Measurements from ENCODE around the gene SLC43A2. TPM values are rescaled to one million over a fixed set of nuclear protein-coding genes. Genes with fewer than 3 reads are reported as not detected.

Gene SLC43A2
- total RNA-seq, 2 donors from 2014 or later = 14.0 to 18.6 TPM

DNA sequence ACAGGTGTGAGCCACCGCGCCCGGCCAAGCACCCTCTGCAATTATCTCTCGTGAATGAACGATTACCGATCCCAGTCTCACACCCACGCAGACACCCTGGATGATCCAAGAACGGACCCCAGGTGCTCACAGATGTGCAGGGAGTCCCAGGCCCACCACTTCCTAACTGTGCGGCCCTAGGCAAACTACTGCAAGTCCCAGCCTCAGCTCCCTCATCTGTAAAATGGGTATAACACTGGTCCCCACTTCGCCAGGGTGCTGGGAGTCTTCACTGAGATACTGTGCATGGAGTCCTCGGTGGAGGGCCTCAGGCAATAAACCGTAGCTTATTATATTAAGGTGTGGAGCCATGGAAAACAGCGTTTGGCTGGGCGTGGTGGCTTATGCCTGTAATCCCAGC lies 44.5 kb downstream of the SLC43A2 start:
- Histone ChIP-seq H3K4me1 (ENCODE audit: control insufficient read depth, insufficient read depth, low read length) (no peaks in the 10 kb centered on the region), H3K27ac (ENCODE audit: low read depth, low read length) (no peak overlapping the region), H3K9me3 (ENCODE audit: control insufficient read depth, low read length) (no peaks in the 10 kb centered on the region), H3K36me3 (ENCODE audit: control insufficient read depth, insufficient read depth, low read length) (no peaks in the 10 kb centered on the region), H3K27me3 (ENCODE audit: control insufficient read depth, insufficient read depth, low read length, poor library complexity, severe bottlenecking) (peaks cover 64% of the 10 kb centered on the region), H3K9ac (ENCODE audit: extremely low read depth, low read length, poor library complexity, severe bottlenecking) (no peak overlapping the region), H3K4me3 (ENCODE audit: low read length) (no peak overlapping the region)
- TF ChIP-seq, protein P1, sequence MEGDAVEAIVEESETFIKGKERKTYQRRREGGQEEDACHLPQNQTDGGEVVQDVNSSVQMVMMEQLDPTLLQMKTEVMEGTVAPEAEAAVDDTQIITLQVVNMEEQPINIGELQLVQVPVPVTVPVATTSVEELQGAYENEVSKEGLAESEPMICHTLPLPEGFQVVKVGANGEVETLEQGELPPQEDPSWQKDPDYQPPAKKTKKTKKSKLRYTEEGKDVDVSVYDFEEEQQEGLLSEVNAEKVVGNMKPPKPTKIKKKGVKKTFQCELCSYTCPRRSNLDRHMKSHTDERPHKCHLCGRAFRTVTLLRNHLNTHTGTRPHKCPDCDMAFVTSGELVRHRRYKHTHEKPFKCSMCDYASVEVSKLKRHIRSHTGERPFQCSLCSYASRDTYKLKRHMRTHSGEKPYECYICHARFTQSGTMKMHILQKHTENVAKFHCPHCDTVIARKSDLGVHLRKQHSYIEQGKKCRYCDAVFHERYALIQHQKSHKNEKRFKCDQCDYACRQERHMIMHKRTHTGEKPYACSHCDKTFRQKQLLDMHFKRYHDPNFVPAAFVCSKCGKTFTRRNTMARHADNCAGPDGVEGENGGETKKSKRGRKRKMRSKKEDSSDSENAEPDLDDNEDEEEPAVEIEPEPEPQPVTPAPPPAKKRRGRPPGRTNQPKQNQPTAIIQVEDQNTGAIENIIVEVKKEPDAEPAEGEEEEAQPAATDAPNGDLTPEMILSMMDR (conservative IDR thresholded peaks at IDR 0.05) = no peak
- Mint-ChIP-seq H3K9me3 (no peaks in the 10 kb centered on the region), H3K27ac (no peak overlapping the region), H3K36me3 (ENCODE audit: low read depth) (peaks cover 23% of the 10 kb centered on the region), H3K4me1 (peaks cover 2% of the 10 kb centered on the region), H3K27me3 (ENCODE audit: insufficient read depth) (peaks cover 67% of the 10 kb centered on the region), H3K4me3 (no peak overlapping the region)
- 93 to 98% methylated on average over 14 of the region's 14 CpGs for WGBS, 2 experiments (ENCODE audit: insufficient coverage in 1 of 2, insufficient read length in 1 of 2)
- DNase-seq = no peak

- Mint-ChIP-seq H3K4me3 (no peak overlapping the region), H3K27me3 (ENCODE audit: insufficient read depth) (peaks cover 61% of the 10 kb centered on the region), H3K4me1 (peaks cover 2% of the 10 kb centered on the region), H3K36me3 (ENCODE audit: low read depth) (peaks cover 20% of the 10 kb centered on the region), H3K27ac (no peak overlapping the region), H3K9me3 (no peaks in the 10 kb centered on the region)
- Histone ChIP-seq H3K27me3 (ENCODE audit: control insufficient read depth, insufficient read depth, low read length, poor library complexity, severe bottlenecking) (peaks cover 58% of the 10 kb centered on the region), H3K4me3 (ENCODE audit: low read length) (no peak overlapping the region), H3K4me1 (ENCODE audit: control insufficient read depth, insufficient read depth, low read length) (no peaks in the 10 kb centered on the region), H3K9me3 (ENCODE audit: control insufficient read depth, low read length) (no peaks in the 10 kb centered on the region), H3K36me3 (ENCODE audit: control insufficient read depth, insufficient read depth, low read length) (no peaks in the 10 kb centered on the region), H3K27ac (ENCODE audit: low read depth, low read length) (no peak overlapping the region), H3K9ac (ENCODE audit: extremely low read depth, low read length, poor library complexity, severe bottlenecking) (no peak overlapping the region)
- 91 to 100% methylated on average over 5 to 6 of the region's 6 CpGs for WGBS, 2 experiments (ENCODE audit: insufficient coverage in 1 of 2, insufficient read length in 1 of 2)
- DNase-seq = no peak
- TF ChIP-seq, protein P1 (conservative IDR thresholded peaks at IDR 0.05) = no peak
These were observed 45.1 kb downstream of the SLC43A2 start for GRCh38 chr17:1583556-1583955.

GRCh38 chr17:1582374-1582773 lies 46.3 kb downstream of the SLC43A2 start:
- no peak overlapping the region for H3K27ac ChIP-seq (ENCODE audit: low read depth, low read length)
- Mint-ChIP-seq H3K27ac (no peak overlapping the region), H3K27me3 (ENCODE audit: insufficient read depth) (peaks cover 52% of the 10 kb centered on the region), H3K9me3 (no peaks in the 10 kb centered on the region), H3K36me3 (ENCODE audit: low read depth) (peaks cover 20% of the 10 kb centered on the region), H3K4me3 (no peak overlapping the region), H3K4me1 (peaks cover 2% of the 10 kb centered on the region)
- no peaks in the 10 kb centered on the region for H3K4me1 ChIP-seq (ENCODE audit: control insufficient read depth, insufficient read depth, low read length)
- no peak overlapping the region for H3K4me3 ChIP-seq (ENCODE audit: low read length)
- peaks cover 46% of the 10 kb centered on the region for H3K27me3 ChIP-seq (ENCODE audit: control insufficient read depth, insufficient read depth, low read length, poor library complexity, severe bottlenecking)
- no peak overlapping the region for H3K9ac ChIP-seq (ENCODE audit: extremely low read depth, low read length, poor library complexity, severe bottlenecking)
- no peaks in the 10 kb centered on the region for H3K9me3 ChIP-seq (ENCODE audit: control insufficient read depth, low read length)
- TF ChIP-seq, protein P1 (conservative IDR thresholded peaks at IDR 0.05) = no peak
- 87 to 91% methylated on average over 10 of the region's 10 CpGs for WGBS, 2 experiments (ENCODE audit: insufficient coverage in 1 of 2, insufficient read length in 1 of 2)
- DNase-seq = no peak
- no peaks in the 10 kb centered on the region for H3K36me3 ChIP-seq (ENCODE audit: control insufficient read depth, insufficient read depth, low read length)

All from endodermal cell (in vitro differentiated cells).